GM21367 (cell line): ENCODE data around the gene TNNI3K.

ENCODE experiments used
- ATAC-seq: cut with Tn5 transposase; IDR thresholded peaks from one replicate; pipeline ENCODE4 v1.9.1; 2021; ENCODE audit not compliant: unreplicated experiment

The TNNI3K gene

GRCh38 chr1:74286414-74286813 lies 51.2 kb downstream of the TNNI3K start:
- no peak for ATAC-seq

- ATAC-seq = no peak
Measured at GRCh38 chr1:74314438-74314837, 79.3 kb downstream of the TNNI3K start.

- ATAC-seq = no peak
Measured at GRCh38 chr1:74316302-74316701, 81.1 kb downstream of the TNNI3K start.

GRCh38 chr1:74317663-74318062 lies 82.5 kb downstream of the TNNI3K start:
- ATAC-seq = no peak

GRCh38 chr1:74323937-74324473 lies 88.8 kb downstream of the TNNI3K start:
- no peak for ATAC-seq

- ATAC-seq = no peak
Measured at GRCh38 chr1:74324684-74325448, 89.7 kb downstream of the TNNI3K start.

- no peak for ATAC-seq
Measured at GRCh38 chr1:74328851-74329250, 93.7 kb downstream of the TNNI3K start.

- no peak for ATAC-seq
Measured at GRCh38 chr1:74333244-74333643, 98.1 kb downstream of the TNNI3K start.

- no peak for ATAC-seq
Measured at GRCh38 chr1:74334147-74334546, 99.0 kb downstream of the TNNI3K start.

- ATAC-seq = no peak
Measured at GRCh38 chr1:74340656-74341055, 105.5 kb downstream of the TNNI3K start.

- no peak for ATAC-seq
Measured at GRCh38 chr1:74341702-74342339, 106.6 kb downstream of the TNNI3K start.

GRCh38 chr1:74343216-74343615 lies 108.0 kb downstream of the TNNI3K start:
- no peak for ATAC-seq

GRCh38 chr1:74344387-74344786 lies 109.2 kb downstream of the TNNI3K start:
- no peak for ATAC-seq

- ATAC-seq = no peak
Measured at GRCh38 chr1:74356493-74356892, 121.3 kb downstream of the TNNI3K start.

- no peak for ATAC-seq
Measured at GRCh38 chr1:74357150-74357549, 122.0 kb downstream of the TNNI3K start.

- ATAC-seq = no peak
Measured at GRCh38 chr1:74357756-74358155, 122.6 kb downstream of the TNNI3K start.

- ATAC-seq = no peak
Measured at GRCh38 chr1:74362691-74363090, 127.5 kb downstream of the TNNI3K start.

- ATAC-seq = no peak
Measured at GRCh38 chr1:74363220-74363619, 128.0 kb downstream of the TNNI3K start.

- no peak for ATAC-seq
Measured at GRCh38 chr1:74367175-74367813, 132.1 kb downstream of the TNNI3K start.

- no peak for ATAC-seq
Measured at GRCh38 chr1:74368335-74368734, 133.1 kb downstream of the TNNI3K start.

GRCh38 chr1:74375376-74375775 lies 140.2 kb downstream of the TNNI3K start:
- no peak for ATAC-seq

- no peak for ATAC-seq
Measured at GRCh38 chr1:74380252-74380651, 145.1 kb downstream of the TNNI3K start.
